GM18867 (cell line): ENCODE data around the gene MMADHC.

Experiments
- ATAC-seq: cut with Tn5 transposase; IDR thresholded peaks from one replicate; pipeline ENCODE4 v1.9.1; 2021; ENCODE audit warnings: mild to moderate bottlenecking, moderate library complexity; ENCODE audit not compliant: unreplicated experiment

Gene MMADHC

GRCh38 chr2:149559341-149560068, 28.1 kb downstream of the MMADHC start:
- no peak for ATAC-seq

- no peak for ATAC-seq
Measured at GRCh38 chr2:149556452-149556851, 31.1 kb downstream of the MMADHC start.

GRCh38 chr2:149552830-149553229, 34.7 kb downstream of the MMADHC start:
- ATAC-seq: no peak

GRCh38 chr2:149552226-149552625, 35.3 kb downstream of the MMADHC start:
- ATAC-seq: no peak

- no peak for ATAC-seq
Measured at GRCh38 chr2:149544692-149545091, 42.9 kb downstream of the MMADHC start.

GRCh38 chr2:149543845-149544244, 43.7 kb downstream of the MMADHC start:
- no peak for ATAC-seq

- no peak for ATAC-seq
Measured at GRCh38 chr2:149540138-149540537, 47.4 kb downstream of the MMADHC start.

GRCh38 chr2:149538138-149538833, 49.3 kb downstream of the MMADHC start:
- no peak for ATAC-seq

GRCh38 chr2:149537092-149537726, 50.4 kb downstream of the MMADHC start:
- no peak for ATAC-seq

- no peak for ATAC-seq
Measured at GRCh38 chr2:149536649-149537048, 50.9 kb downstream of the MMADHC start.

- ATAC-seq: no peak
Measured at GRCh38 chr2:149534674-149535073, 52.9 kb downstream of the MMADHC start.

GRCh38 chr2:149528983-149529382, 58.6 kb downstream of the MMADHC start:
- ATAC-seq: no peak

- ATAC-seq: no peak
Measured at GRCh38 chr2:149527998-149528755, 59.4 kb downstream of the MMADHC start.

- no peak for ATAC-seq
Measured at GRCh38 chr2:149526689-149527088, 60.9 kb downstream of the MMADHC start.

- ATAC-seq: no peak
Measured at GRCh38 chr2:149525323-149525722, 62.3 kb downstream of the MMADHC start.
